ENCODE measurements around the gene TSPAN15.

The TSPAN15 gene

DNA sequence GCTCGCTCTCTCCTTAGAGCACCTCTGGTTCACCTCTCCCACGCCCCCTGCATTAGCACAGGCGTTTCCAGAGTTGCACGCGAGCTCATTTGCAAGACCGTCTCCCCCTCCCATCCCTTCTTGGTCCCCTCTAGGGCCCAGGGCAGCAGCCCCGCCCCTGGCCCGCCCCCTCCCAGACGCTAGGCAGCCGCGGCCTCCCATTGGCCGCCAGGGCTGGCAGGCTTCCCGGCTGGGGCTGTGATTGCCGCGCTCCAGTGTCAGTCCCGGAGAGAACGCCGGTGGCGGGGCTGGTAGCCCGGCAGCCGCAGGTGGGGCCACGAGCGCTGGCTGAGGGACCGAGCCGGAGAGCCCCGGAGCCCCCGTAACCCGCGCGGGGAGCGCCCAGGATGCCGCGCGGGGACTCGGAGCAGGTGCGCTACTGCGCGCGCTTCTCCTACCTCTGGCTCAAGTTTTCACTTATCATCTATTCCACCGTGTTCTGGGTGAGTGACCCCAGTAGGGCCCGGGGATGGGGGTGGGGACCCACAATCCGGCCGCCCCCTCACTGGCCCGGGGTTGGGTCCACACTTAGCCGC is at the start of gene TSPAN15:
Gene TSPAN15 (plus strand): TSS at position 257 of the 575 bp plus-strand sequence. CDS start 130 bp downstream, at position 387.
- peak; percentile 97 for DNase-seq (ENCODE audit: low spot score)

DNA sequence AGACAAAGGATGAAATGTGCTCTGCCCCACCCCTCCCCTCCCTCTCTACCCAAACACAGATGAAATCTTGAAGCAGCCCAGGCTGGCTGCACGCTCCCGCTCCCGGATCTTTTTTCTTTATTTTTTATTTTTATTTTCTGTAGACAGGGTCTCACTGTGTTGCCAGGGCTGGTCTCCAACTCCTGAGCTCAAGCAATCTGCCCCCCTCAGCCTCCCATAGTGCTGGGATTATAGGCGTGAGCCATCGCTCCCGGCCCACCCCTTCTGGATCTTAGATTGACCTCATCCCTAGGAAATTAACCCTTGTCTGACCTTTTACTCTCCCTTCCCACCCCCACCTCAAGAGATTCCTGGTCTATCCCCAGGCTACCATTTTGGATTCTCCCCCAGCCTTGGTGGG is 48.9 kb upstream of the TSPAN15 start:
- no peak for DNase-seq (ENCODE audit: low spot score)

DNA sequence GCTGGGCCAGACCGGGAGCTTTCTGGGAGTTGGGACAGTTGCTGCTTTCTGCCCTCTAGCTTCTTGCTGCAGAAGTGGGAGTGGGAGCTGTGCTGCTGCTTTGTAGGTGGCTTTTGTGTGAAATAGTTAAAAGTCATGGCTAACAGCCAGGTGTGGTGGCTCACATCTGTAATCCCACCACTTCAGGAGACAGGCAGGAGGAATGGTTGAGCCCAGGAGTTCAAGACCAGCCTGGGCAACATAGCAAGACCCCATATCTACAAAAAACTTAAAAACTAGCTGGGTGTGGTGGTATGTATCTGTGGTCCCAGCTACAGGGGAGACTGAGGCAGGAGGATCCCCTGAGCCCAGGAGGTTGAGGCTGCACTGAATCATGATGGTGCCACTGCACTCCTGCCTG is 48.2 kb upstream of the TSPAN15 start:
- no peak for DNase-seq (ENCODE audit: low spot score)

DNA sequence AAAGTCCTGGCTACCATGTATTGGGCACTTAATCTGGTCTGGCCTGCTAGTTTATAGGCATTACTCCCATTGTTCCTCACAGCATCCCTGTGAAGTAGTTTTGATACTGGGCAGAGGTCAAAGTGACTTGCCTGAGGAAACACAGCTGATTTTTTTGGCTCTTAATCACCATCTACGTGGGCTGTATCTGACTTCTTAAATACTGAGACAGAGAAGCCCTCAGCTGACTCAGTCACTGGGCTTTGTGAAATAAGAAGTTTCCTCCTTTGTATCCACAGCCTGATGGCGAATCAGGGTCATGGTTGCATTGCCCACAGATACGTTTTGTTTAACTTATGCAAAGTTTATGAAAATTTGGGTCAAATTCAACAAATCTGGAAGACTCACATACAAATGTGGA is 47.7 kb upstream of the TSPAN15 start:
- DNase-seq (ENCODE audit: low spot score) = no peak

DNA sequence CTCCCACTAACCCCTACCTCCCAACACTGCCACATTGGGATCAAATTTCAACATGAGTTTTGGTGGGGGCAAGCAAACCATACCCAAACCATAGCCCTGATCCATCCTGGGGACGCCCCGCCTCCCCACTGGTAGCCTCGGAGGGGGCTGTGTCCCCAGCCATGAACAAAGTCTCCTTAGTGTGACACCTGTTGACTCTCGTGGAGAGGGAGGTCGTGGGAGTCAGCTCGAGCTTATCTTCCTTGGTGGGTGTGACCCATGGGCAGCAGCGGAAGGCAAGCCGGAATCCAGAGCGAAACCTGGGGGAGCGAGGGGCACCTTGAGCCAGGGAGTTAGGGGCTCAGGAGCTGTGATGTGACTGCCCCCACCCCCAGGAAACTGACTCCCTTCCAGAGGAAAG is 46.5 kb upstream of the TSPAN15 start:
- DNase-seq (ENCODE audit: low spot score) = no peak

DNA sequence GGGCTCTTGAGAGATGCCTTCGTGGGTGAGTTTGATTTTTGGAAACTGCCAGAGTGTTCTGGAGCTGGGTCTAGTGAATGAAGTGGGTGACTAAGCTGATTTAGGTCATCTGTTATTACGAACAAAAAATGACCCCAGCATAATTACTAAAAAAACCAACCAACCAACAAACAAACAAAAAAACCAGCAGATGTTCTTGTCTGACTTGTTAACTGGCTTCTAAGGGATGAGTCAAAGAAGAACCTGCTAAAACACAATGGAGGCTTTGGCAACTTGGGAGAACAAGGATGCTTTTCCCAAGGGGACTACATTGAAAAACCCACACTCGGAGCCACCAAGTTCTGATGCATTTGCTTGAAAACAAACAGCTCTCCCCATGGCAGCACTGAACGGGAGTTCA is 46.0 kb upstream of the TSPAN15 start:
- DNase-seq (ENCODE audit: low spot score) = no peak

DNA sequence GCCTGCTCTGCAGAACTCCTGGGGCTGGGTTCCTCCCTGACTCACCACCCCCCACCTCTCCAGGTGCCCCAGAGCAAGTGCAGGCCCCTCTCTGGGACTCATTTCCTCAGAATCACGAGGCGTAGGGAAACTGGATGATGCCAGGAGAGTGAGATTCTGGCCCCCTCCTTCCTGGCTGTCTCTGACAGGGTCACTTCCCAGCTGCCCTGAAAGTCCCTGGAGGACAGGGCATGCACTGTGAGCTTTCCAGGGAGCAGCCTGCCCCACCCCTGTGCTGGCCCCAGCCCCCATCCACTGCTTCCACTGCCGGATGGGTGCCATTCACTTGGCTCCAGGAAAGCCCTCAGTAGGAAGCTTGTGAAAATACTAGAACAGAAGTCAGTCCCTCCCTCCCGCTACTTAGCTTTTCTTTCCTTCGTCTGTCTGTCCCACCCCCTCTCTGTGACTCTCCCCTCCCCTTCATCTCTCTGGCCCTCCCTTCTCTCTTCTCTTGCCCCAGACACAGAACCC is 44.9 kb upstream of the TSPAN15 start:
- DNase-seq (ENCODE audit: low spot score) = no peak

DNA sequence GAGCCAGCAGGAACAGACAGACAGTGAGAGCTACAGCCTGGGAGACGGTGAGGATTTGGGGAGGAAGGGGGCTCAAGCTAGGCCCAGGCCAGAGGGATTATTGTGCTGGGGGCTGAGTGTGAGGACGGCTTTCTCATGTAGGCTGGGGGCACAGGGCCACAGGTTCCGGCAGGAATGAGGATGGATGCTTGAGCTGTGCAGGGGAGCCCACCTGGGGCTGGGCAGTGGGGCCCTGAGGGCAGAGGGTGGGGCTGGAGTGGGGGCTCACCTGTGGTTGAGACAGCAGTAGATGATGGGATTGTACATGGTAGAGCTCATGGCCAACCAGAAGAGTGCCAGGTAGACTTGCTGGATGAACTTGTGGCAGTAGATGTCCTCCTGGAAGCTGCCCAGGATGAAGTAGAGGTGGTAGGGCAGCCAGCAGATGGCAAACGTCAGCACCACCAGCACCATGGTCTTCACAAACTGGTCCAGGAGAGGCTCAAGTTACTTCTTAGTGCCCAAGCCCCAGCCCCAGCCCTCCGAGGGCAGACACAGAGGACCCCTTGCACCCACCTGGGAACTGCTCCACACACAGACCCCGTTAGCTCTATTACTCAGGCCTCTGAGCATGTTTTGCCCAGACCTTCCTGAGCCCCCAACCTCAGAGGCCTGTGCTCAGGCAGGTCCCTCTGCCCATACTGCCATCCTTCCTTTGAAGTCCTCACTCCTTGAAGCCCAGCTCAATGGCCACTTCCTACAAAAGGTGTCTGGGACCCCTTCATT is 44.3 kb upstream of the TSPAN15 start:
- no peak for DNase-seq (ENCODE audit: low spot score)

DNA sequence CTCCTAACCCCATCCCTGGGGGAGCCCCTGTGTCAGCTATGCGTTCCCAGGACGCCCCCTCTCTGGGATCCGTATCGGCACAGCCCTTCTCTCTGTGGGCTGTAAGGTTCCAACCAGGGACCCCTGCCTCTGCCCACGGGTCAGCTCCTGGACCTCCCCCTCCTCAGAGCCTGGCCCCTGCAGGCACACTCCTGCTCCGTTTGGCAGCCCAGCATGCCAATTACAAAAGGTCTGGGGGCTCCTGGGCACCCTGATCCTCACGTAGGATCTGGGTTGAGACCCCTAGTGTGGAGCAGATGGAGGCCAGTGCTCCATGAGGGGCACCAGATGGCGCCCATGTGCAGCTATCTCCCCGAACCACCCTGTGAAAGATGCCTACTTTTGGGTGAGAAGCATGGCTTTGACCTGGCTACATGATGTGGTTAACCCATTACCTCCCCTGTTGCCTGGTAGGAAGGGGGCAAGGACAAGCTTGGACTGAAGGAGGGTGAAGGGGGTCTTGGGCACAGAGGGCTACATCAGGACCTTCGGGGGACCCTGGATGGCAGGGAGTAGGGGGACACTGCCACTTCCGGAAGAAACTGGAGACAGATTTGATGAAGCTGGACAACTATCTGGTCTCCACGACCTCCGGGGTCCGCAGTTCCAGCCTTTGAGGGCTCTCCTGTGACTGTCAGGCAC is 43.5 kb upstream of the TSPAN15 start:
- peak; percentile 49 for DNase-seq (ENCODE audit: low spot score)

DNA sequence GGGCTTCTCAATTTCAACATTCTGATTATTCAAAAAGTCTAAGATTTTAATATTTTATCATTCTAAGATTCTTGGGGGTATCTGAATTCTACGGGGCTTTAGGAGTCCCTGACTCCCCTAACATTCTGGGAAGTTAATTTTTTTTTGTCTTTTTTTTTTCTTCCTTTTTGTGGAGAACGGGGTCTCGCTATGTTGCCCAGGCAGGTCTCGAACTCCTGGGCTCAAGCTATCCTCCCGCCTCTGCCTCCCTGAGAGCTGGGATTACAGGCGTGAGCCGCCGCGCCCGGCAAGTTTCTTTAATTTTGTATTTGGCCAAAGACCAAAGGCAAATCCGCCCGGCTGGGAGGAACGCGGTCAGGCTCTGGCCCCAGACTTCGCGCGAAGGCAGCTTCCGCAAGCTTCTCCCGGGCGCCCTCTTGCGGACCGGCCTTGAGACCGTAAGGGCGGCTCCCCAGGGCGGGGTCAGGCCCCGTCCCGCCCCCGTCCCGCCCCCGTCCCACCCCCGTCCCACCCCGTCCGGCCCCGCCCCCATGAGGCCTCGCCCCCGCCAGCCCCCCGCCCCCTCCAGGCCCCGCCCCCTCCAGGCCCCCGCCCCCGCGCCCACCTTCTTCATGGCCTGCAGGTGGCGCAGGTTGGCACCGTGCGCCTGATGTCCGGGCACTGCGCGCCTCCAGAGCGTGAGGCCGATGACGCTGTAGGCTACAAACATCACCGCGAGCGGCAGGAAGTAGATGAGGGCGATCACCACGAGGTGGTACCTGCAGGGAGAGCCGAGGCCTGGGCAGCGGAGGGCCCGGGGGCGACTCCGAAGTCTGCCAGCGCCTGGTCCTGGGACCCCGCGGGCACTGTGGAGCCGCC is 42.7 kb upstream of the TSPAN15 start:
- peak; percentile 92 for DNase-seq (ENCODE audit: low spot score)

DNA sequence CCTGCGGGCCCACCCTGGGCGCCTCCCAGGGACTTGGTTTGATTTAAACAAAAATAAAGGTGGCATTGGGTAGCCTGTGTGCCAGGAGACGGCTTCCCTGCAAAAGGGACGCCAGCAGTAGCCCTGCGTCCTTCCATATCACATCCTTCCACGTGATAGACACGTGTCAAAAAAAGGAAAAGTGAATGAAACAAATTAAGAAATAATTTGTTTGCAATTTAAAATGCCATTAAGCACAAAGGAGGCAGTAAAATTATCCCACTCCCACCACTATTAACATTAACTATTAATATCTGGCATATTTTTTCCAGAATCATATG is 42.1 kb upstream of the TSPAN15 start:
- no peak for DNase-seq (ENCODE audit: low spot score)

DNA sequence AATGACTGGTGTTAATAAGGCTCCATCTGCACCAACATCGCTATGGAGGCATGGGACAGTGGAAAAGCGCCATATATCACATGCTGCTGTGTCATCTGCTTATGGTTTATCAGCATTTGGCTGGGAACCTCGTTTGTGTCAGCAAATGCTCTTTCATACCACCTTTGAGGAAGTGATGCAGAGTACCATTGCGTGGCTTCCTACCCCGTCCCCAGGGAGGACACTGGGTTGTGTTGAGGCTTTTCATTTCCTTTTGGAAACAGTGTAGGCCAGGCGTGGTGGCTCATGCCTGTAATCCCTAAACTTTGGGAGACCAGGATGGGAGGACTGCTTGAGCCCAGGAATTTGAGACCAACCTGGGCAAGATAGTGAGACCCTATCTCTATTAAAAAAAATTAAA is 41.3 kb upstream of the TSPAN15 start:
- no peak for DNase-seq (ENCODE audit: low spot score)

DNA sequence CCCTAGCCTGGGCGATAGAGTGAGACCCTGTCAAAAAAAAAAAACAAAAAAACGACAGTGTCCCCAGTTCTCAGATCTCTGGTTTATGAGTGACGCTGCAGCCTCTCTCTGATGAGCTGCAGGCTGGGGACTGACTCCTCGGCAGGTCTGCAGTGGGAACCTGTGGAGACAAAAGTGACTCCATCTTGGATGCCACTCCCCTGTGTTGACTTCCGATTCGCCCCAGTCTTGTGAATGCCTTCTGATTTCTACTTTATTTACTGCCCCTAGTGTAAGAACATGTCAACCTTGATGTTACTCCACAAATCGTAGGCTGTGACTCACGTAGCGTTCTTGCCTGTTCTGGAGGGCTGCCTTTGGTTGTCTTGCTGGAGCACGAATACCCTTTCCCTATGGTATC is 40.8 kb upstream of the TSPAN15 start:
- DNase-seq (ENCODE audit: low spot score) = no peak

DNA sequence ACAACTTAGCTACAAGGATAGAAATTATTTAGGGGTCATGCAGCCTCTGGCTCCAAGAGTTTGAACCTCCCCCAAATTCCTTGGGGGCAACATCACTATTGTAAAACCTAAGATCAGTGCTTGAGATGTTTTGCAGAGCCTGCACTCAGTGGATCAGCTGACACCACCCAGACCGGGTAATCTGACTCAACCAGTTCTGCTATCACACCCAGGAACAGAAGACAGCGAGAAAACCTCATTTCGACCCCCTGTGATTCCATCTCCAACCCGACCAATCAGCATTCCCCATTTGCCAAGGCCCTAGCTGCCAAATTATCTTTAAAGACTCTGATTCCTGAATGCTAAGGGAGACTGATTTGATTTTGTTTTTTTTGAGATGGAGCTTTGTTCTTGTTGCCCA is 39.8 kb upstream of the TSPAN15 start:
- DNase-seq (ENCODE audit: low spot score) = no peak

DNA sequence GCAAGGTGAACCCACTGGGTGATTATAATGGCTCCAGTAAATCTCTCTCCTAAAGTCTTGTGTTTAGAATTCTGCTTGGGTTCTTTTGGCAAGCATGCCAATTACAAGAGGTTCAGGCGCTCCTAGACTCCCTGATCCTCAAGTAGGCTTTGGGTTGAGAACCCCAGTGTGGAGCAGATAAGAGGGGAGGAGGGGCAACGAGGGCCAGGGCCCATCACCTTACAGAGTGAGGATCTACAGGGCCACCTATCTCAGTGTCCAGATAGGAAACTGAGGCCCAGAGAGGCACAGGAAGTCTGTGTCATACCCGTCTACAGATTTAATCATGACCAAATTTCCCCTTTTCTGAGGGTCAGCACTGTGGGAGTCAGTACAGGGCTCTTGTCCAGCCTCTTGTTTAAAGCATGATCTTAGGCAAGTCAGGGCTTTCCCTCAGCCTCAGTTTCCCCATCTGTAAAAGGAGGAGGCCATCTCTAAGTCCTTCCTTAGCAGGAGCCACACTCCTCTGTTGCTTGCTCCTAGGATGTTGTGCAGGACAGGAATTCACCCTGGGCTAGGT is 39.0 kb upstream of the TSPAN15 start:
- no peak for DNase-seq (ENCODE audit: low spot score)

DNA sequence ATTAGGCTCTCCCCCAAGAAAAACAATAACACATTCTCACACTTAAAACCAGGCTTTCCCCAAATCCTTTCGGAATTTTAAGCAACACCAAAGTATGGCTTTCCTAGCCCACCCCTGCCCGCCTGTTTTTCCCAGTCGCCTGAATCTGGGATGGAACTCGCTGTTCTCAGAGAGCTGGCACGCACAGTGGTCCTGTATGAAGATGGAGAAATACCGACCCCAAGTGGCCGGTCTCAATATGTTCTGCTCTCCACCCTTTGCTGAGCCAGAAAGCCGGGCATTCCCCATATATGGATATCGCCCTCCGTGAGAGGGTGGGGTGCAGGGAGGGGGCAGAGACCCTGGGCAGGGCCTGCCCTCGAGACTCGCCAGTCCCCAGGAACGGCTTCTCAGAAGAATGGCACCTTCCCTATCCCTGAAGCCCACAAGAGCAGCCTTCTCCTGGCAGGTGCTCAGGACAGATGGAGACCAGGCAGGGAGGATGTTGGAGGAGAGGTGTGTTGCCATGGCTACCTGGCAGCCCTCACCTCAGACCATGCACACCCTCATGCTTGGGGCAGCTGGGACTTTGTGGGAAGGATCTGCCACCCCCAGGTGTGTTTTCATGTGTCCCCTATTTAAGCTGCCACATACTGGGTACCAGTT is 37.9 kb upstream of the TSPAN15 start:
- peak; percentile 78 for DNase-seq (ENCODE audit: low spot score)

DNA sequence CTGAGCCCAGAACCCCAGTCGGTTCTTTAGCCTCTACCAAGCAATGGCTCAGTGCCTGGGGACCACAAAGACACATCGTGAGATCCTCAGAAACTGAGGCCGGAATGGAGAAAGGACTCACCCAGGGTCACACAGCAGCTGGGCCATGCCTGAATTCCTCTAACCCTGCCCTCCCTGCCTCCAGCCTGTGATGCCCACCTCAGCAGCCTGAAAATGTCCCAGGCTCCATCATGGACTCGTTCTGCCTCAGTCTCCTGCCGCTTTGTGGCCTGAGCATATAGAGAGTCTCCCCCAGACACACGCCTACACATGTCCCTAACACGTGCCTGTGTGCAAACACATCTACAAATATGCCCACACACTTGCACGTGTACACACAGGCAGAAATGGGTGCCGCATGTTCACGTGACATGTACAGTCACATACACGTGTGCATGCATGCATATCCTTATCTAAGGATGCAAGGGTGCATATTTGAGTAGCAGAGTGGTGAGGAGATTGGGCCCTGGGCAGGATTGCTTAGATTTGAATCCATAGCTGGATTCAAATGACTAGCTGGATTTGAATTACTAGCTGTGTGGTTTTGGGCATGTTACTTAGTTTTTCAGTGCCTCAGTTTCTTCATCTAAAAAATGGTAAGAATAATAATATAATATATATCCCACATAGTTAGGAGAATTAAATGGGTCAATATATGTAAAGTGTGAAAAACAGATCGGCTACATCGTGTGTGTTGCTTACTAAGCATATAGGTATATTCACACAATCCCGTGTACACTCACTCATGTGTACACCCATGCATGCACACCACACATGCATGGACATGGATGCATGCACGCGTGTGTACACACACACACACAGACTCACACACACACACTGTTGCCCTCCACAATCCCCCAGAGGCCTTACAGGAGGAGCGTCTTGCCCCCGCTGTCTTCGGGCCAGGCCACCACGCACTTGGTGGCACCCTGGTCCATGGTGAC is 36.9 kb upstream of the TSPAN15 start:
- no peak for DNase-seq (ENCODE audit: low spot score)

DNA sequence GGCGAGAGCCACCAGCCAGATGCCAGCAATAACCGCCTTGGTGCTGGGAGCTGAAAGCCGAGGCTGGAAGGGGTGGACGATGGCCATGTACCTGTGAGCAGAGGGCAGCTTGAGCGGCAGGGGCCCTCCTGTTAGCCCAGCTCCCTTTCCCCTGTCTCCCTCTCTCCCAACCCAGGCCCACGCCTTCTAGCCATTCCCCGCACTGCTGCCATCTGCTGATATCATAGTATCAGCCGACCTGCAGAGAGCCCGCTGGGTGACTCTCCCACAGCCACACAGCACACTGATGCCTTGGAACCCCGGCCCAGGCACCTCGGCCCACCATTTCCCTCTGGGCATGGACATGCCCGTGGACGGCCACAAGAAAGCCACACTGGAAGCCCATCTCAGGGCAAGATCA is 36.2 kb upstream of the TSPAN15 start:
- no peak for DNase-seq (ENCODE audit: low spot score)

DNA sequence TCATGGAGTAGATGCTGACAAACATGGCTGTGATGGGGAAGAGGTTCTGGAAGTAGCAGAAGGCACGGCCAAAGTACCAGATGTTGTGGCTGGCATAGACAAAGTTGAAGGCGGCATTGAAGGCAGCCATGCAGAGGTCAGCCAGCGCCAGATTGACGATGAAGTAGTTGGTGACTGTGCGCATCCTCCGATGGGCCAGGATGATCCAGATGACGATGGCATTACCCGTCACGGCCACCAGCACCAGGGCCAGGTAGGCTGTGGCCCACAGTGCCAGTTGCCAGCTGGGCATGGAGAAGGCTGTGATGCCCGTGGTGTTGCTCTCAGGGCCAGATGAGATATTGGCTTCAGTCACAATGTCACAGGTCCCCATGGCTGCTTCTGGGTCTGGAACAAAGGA is 35.3 kb upstream of the TSPAN15 start:
- no peak for DNase-seq (ENCODE audit: low spot score)

DNA sequence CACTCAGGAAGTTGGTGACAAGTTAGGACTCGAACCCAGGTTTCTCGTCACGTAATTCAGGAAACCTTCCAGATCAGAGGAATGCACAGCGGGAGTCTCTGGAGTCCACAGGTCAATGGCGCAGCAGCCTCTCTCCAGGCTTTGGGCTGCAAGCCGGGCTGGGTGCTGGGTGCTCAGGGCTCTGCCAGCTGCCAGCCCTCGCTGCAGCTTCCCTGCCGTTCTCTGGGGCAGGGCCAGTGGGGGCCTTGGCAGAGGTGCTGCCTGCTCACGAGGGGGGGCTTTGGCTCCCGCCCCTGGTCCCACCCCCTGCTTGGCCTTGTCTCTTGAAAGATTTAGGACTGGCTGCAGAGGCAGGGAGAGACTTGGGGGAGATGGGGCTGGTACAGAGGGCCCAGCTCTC is 34.6 kb upstream of the TSPAN15 start, which contains the start of gene TACR2:
Gene TACR2 (minus strand): TSS at position 224 of the 400 bp plus-strand sequence. CDS start 595 bp downstream, outside the sequence.
- no peak for DNase-seq (ENCODE audit: low spot score)
